HepG2 (cell line): ENCODE results near the gene TEAD1.

Experiments
- EP300 ChIP-seq, 3 experiments: sonication (generic) in 1 of 3; formaldehyde crosslinking in 1 of 3; IDR thresholded peaks; 2 replicates each; pipeline versions ENCODE4 v1.5.1 to v1.6.1; 2011 to 2020; ENCODE audit warnings: low read depth in 2 of 3, low read length in 2 of 3, borderline replicate concordance in 1 of 3, improper control_type of control experiment in 1 of 3, mild to moderate bottlenecking in 1 of 3, missing genetic modification reagents in 1 of 3, moderate library complexity in 1 of 3
- SIN3A ChIP-seq: IDR thresholded peaks from 2 replicates; pipeline ENCODE4 v1.6.1; 2011; ENCODE audit warnings: low read depth, mild to moderate bottlenecking, control low read depth, low read length, borderline replicate concordance
- ZNF329 ChIP-seq: sonication (generic); formaldehyde crosslinking; IDR thresholded peaks from 2 replicates; pipeline ENCODE4 v1.9.0; 2021; ENCODE audit warnings: low read depth, mild to moderate bottlenecking, missing genetic modification reagents

DNA sequence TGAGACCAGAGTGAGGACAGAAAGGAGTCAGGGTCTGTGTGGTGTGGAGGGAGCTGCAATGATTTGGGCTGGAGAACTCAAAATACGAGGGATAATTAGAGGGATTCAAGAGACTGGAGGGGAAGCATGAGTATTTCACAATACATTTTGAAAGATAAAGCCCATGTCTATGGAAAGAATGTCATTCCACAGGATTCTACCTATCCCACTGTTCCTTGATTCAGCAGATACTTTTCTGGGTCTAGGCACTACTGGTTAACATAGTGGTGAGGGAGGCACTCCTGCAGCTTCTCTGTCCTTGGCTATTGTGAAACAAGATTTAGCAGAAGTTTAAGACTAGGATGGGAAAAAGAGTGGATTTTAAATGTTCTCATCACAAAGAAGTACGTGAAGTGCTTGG, 262.0 kb downstream of the TEAD1 start:
- TF ChIP-seq EP300 (IDR thresholded peaks at IDR 0.05; ENCODE audit: low read depth in 2 of 2, low read length in 2 of 2) (no peak), EP300 (CRISPR knock-in tag; IDR thresholded peaks at IDR 0.05; ENCODE audit: borderline replicate concordance) (no peak), ZNF329 (CRISPR knock-in tag) (no peak), SIN3A (no peak)
